ENCODE measurements around the gene ZNF532.
"Not testable (repeated sequence)": the region's sequence is repeated elsewhere in the genome, so short reads cannot be mapped to it uniquely, and the experiment has no call there.

ZNF532 gene

GRCh38 chr18:58901143-58901542, 36.5 kb downstream of the ZNF532 start:
- no peak for DNase-seq (ENCODE audit: low read depth, low spot score)

- no peak for DNase-seq (ENCODE audit: low read depth, low spot score)
These were observed 37.1 kb downstream of the ZNF532 start for GRCh38 chr18:58901783-58902182.

- no peak for DNase-seq (ENCODE audit: low read depth, low spot score)
These were observed 38.3 kb downstream of the ZNF532 start for GRCh38 chr18:58902961-58903360.

DNA sequence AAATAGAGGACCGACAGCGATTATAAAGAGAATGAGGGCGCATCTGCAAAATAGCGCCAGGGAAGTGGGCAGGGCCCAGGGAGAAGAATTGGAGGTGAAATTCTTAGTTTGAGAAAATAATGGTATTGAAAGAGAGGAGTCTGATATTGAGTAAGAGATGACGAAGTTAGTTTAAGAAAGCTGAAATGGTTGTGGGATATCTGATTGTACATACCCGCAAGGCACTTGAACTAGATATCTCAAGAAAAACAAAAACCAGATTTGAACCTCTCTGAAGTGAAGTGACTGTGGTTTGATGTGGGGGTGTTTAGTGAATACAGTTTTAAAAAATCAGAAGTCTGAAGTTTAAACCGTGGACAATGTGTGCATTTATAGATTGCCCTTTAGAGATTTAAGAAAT, 38.9 kb downstream of the ZNF532 start:
- DNase-seq (ENCODE audit: low read depth, low spot score): no peak

DNA sequence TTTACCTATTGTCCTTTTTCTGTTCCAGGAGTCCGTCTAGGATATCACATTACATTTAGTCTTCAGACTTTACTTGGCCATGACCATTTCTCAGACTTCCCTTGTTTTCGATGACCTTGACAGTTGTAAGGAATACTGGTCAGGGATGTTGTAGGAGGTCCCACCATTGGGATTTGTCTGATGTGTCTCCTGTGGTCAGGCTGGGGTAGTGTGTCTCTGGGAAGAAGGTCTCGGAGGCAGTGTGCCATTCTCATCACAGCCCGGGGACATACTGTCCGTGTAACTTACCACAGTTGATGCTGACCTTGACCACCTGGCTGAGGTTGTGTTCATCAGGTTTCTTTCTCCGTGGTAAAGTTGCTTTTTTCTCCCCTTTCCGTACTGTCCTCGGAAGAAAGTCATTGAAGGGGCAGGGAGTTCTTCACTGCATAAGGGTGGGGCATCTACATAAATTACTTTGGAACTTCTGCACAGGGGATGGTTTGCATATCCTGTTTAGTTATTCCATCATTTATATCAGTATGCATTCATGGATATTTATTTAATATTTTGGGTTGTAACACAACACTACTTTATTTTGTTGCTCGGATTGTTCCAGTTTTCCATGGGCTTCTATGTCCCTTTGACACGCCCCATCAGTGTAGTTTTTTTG, 41.2 kb downstream of the ZNF532 start:
- DNase-seq (ENCODE audit: low read depth, low spot score): no peak

DNA sequence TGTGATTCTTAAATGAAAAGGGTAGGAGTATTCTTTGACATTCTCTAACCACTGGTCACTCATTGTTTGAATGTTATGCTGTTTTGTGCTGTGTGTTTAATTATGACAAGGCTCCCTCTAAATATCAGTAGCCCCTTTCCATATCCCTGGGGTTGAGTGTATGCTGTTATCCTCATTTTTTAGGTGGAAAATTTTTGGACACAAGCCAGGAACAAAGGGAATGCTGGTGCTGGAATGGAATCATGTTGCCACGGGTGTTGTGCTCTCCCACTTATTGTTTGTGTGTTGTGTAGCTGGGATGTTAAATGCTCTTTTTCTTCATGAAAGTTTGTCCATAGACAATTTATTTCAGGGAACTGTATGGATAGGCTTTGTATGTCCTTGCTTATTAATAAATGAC, 43.3 kb downstream of the ZNF532 start:
- no peak for DNase-seq (ENCODE audit: low read depth, low spot score)

GRCh38 chr18:58909521-58909920, 44.8 kb downstream of the ZNF532 start:
- no peak for DNase-seq (ENCODE audit: low read depth, low spot score)

DNA sequence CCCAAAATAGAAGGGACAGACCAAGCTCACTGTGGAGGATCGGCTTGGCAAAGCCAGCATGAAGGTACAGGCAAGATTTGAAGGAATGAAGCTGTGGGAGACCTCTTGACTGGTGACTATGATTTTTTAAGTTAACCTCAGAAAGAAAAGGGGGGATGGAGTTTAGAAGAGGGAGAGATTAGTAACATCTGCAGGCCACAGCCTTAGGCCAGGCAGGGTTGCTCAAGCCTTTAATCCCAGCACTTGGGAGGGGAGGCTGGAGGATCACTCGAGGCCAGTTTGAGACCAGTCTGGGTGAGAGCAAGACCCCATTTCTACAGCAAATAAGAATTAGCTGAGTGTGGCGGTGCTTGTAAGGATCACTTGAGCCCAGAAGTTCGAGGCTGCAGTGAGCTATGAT, 46.6 kb downstream of the ZNF532 start:
- no peak for DNase-seq (ENCODE audit: low read depth, low spot score)

GRCh38 chr18:58911766-58912165, 47.1 kb downstream of the ZNF532 start:
- no peak for DNase-seq (ENCODE audit: low read depth, low spot score)

GRCh38 chr18:58915006-58915799, 50.5 kb downstream of the ZNF532 start:
- DNase-seq (ENCODE audit: low read depth, low spot score): peak; percentile 67

DNA sequence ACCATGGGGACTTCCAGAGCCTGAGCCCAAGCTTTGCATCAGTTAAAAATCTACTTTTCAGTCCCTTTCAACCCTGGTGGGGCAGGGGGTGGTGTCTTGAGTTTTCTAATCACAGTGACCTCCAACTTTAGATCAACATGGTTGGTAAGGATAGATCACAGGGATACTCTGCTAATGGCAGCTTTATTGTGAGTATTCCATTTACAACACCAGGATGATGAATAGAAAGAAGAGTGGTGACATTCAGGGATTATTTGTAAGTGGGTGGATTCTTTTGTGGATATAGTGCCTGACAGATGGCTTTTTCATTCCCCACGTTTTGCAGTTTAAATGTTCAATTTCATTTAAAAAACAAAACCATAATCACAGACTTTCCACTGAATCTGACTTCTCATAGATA, 51.3 kb downstream of the ZNF532 start:
- no peak for DNase-seq (ENCODE audit: low read depth, low spot score)

GRCh38 chr18:58919934-58920333, 55.3 kb downstream of the ZNF532 start:
- DNase-seq (ENCODE audit: low read depth, low spot score): not testable (repeated sequence)

DNA sequence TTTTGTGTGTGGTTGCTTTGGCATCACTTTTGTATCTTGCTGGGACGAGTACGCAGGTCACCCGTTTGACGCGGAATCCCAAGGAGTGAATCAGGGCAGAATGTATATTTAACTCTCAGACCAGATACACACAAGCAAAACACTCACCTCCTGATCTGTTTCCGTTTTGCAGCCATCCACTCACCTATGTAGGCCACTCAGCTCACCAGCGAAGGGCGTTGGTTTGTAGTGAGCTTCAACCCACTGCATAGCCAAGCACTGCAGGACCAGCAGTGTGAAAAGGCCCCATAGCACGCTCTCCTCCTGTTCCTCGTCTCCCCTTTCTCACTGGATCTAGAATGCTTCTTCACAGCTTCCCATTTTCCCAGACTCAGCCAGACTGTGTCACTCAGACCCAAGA, 58.3 kb downstream of the ZNF532 start:
- no peak for DNase-seq (ENCODE audit: low read depth, low spot score)

GRCh38 chr18:58924473-58924872, 59.8 kb downstream of the ZNF532 start:
- DNase-seq (ENCODE audit: low read depth, low spot score): no peak

DNA sequence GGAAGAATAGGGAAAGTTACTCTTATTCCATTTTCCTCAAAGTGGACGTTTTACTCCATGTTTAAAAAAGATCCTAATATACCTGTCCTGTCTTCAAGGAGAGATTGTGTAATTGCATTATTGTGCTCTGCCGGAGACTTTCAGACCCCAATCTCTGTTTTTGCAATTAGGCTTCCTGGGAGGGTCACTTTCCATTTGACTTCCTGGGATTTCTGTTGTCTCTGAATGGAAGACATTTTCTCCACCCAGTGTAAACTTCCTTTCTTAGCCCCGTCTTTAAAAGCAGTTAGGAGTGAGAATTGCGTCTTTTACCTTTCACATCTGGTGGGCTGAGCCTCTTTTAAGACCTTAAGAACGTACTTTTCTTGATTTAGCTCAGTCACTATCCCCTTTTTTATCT, 63.0 kb downstream of the ZNF532 start:
- no peak for DNase-seq (ENCODE audit: low read depth, low spot score)

GRCh38 chr18:58928386-58928785, 63.7 kb downstream of the ZNF532 start:
- no peak for DNase-seq (ENCODE audit: low read depth, low spot score)

GRCh38 chr18:58929206-58929605, 64.5 kb downstream of the ZNF532 start:
- no peak for DNase-seq (ENCODE audit: low read depth, low spot score)

- no peak for DNase-seq (ENCODE audit: low read depth, low spot score)
These were observed 69.7 kb downstream of the ZNF532 start for GRCh38 chr18:58934356-58934755.

DNA sequence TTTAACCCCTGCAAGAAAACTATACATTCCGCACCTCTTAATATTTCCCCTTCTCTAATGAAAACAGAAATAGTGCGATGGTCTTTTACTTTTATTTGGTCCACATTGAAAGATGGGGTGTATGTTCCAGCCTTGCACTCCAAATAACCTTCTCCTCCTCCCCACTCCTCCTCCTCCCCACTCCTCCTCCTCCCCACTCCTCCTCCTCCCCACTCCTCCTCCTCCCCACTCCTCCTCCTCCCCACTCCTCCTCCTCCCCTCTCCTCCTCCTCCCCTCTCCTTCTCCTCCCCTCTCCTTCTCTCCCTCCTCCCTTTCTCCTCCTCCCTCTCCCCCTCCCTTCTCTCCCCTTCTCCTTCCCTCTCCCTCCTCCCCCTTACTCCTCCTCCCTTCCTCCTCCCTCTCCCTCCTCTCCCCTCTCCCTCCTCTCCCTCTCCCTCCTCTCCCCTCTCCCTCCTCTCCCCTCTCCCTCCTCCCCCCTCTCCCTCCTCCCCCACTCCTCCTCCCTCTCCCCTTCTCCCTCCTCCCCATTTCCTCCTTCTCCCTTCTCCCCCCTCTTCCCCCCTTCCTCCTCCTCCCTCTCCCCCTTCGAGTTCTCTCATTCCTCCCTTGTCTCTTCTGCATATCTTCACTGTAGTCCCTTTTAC, 70.4 kb downstream of the ZNF532 start:
- no peak for DNase-seq (ENCODE audit: low read depth, low spot score)

GRCh38 chr18:58937071-58937886, 72.6 kb downstream of the ZNF532 start:
- peak; percentile 15 for DNase-seq (ENCODE audit: low read depth, low spot score)

- no peak for DNase-seq (ENCODE audit: low read depth, low spot score)
These were observed 73.2 kb downstream of the ZNF532 start for GRCh38 chr18:58937887-58938267.

Data from astrocyte of the hippocampus (primary cell).